Measurements from ENCODE around the gene MRPS9.

Gene MRPS9

GRCh38 chr2:105099153-105099552, 61.3 kb downstream of the MRPS9 start:
- H3K4me2 ChIP-seq: no peak overlapping the region
- peaks cover 68% of the 10 kb centered on the region for H3K36me3 ChIP-seq
- no peaks in the 10 kb centered on the region for H3K9me3 ChIP-seq
- no peaks in the 10 kb centered on the region for H4K20me1 ChIP-seq
- no peaks in the 10 kb centered on the region for H3K4me1 ChIP-seq
- H3K4me3 ChIP-seq: no peak overlapping the region
- TF ChIP-seq Cebpa-rat (IDR thresholded peaks at IDR 0.05): no peak
- no peaks in the 10 kb centered on the region for H3K27me3 ChIP-seq
- H3K9ac ChIP-seq: no peak overlapping the region
- no peak overlapping the region for H3K27ac ChIP-seq

GRCh38 chr2:105100046-105100840, 62.4 kb downstream of the MRPS9 start:
- Histone ChIP-seq H3K4me2 (no peak overlapping the region), H4K20me1 (no peaks in the 10 kb centered on the region)
- no peak for TF ChIP-seq Cebpa-rat (IDR thresholded peaks at IDR 0.05)

GRCh38 chr2:105102001-105102400, 64.1 kb downstream of the MRPS9 start:
- no peaks in the 10 kb centered on the region for H3K27me3 ChIP-seq
- H3K9me3 ChIP-seq: no peaks in the 10 kb centered on the region
- peaks cover 50% of the 10 kb centered on the region for H3K36me3 ChIP-seq
- H4K20me1 ChIP-seq: no peaks in the 10 kb centered on the region
- no peak overlapping the region for H3K4me3 ChIP-seq
- no peak overlapping the region for H3K27ac ChIP-seq
- H3K4me1 ChIP-seq: no peaks in the 10 kb centered on the region
- no peak overlapping the region for H3K4me2 ChIP-seq
- H3K9ac ChIP-seq: no peak overlapping the region
- TF ChIP-seq Cebpa-rat (IDR thresholded peaks at IDR 0.05): no peak

More at GRCh38 chr2:105100046-105100840, 62.4 kb downstream of the MRPS9 start:
- H3K27ac ChIP-seq: no peak overlapping the region
- H3K9me3 ChIP-seq: no peaks in the 10 kb centered on the region
- no peaks in the 10 kb centered on the region for H3K4me1 ChIP-seq
- peaks cover 59% of the 10 kb centered on the region for H3K36me3 ChIP-seq
- no peak overlapping the region for H3K4me3 ChIP-seq
- H3K9ac ChIP-seq: no peak overlapping the region
- no peaks in the 10 kb centered on the region for H3K27me3 ChIP-seq

- no peaks in the 10 kb centered on the region for H3K9me3 ChIP-seq
- TF ChIP-seq Cebpa-rat (IDR thresholded peaks at IDR 0.05): no peak
- H3K27me3 ChIP-seq: no peaks in the 10 kb centered on the region
- no peak overlapping the region for H3K27ac ChIP-seq
- H3K4me2 ChIP-seq: no peak overlapping the region
- no peaks in the 10 kb centered on the region for H4K20me1 ChIP-seq
- peaks cover 40% of the 10 kb centered on the region for H3K36me3 ChIP-seq
- no peaks in the 10 kb centered on the region for H3K4me1 ChIP-seq
- H3K4me3 ChIP-seq: no peak overlapping the region
- no peak overlapping the region for H3K9ac ChIP-seq
Observed at GRCh38 chr2:105102963-105103421, 65.1 kb downstream of the MRPS9 start.

DNA sequence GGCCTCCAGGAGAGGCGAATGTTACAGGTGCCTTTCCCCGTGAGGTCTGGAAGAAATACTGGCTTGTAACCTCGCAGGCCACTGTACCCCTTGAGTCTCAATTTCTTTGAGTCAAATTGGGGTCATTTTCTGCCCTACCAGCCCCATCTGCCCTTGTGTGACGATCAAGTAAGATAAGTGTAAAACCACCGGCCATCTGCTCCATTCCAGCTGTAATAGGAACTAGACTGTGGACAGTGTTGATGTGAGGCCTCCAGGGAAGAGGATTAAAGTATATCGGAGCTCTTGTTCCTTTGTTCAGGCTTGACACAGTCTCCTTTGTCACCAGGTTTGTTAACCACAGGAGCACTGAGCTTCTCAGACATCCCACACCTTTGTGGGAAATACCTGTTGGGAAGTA, 65.6 kb downstream of the MRPS9 start:
- H3K4me1 ChIP-seq: no peaks in the 10 kb centered on the region
- peaks cover 35% of the 10 kb centered on the region for H3K36me3 ChIP-seq
- H3K27ac ChIP-seq: no peak overlapping the region
- no peak overlapping the region for H3K9ac ChIP-seq
- no peak overlapping the region for H3K4me3 ChIP-seq
- H3K4me2 ChIP-seq: no peak overlapping the region
- TF ChIP-seq Cebpa-rat (IDR thresholded peaks at IDR 0.05): no peak
- H3K9me3 ChIP-seq: no peaks in the 10 kb centered on the region
- H4K20me1 ChIP-seq: no peaks in the 10 kb centered on the region
- H3K27me3 ChIP-seq: no peaks in the 10 kb centered on the region

GRCh38 chr2:105104208-105104731, 66.4 kb downstream of the MRPS9 start:
- Histone ChIP-seq H3K4me2 (no peak overlapping the region), H3K4me3 (no peak overlapping the region), H3K27ac (no peak overlapping the region), H3K27me3 (no peaks in the 10 kb centered on the region), H3K36me3 (peaks cover 30% of the 10 kb centered on the region), H3K4me1 (no peaks in the 10 kb centered on the region), H3K9ac (no peak overlapping the region), H4K20me1 (no peaks in the 10 kb centered on the region), H3K9me3 (no peaks in the 10 kb centered on the region)
- TF ChIP-seq Cebpa-rat (IDR thresholded peaks at IDR 0.05): no peak

DNA sequence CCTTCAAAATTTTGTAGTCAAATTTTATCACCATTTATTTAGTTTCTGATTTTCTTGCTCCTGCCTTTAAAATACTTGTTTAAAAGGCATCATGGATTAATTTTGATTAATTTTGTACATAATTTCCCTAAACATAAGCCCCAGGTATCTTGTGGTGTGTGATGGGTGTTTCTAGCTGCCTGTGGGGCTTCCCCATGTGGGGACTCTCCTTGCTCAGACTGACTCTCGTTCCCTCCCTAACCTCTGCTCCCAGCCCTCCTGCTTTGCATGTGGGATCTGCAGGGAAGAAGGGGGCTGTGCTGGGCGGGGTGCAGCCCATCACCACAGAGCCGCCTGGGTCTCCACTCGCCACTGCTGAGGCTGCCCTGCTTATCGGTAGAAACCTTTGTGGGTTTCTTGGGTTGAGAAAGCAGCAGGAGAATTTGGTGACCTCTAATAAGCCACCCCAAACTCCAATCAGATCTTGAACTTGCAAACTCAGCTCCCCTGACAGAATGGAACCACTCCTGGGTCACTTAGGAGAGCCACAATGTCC, 72.5 kb downstream of the MRPS9 start:
- Histone ChIP-seq H3K36me3 (no peaks in the 10 kb centered on the region), H3K9ac (no peak overlapping the region), H3K27ac (no peak overlapping the region), H4K20me1 (no peaks in the 10 kb centered on the region), H3K27me3 (no peaks in the 10 kb centered on the region), H3K4me2 (no peak overlapping the region), H3K4me3 (no peak overlapping the region), H3K4me1 (no peaks in the 10 kb centered on the region), H3K9me3 (no peaks in the 10 kb centered on the region)
- TF ChIP-seq Cebpa-rat (IDR thresholded peaks at IDR 0.05): no peak

- Histone ChIP-seq H3K4me2 (no peak overlapping the region), H3K27me3 (no peaks in the 10 kb centered on the region), H4K20me1 (no peaks in the 10 kb centered on the region), H3K4me3 (no peak overlapping the region), H3K9me3 (no peaks in the 10 kb centered on the region), H3K27ac (no peak overlapping the region), H3K4me1 (no peaks in the 10 kb centered on the region), H3K9ac (no peak overlapping the region), H3K36me3 (no peaks in the 10 kb centered on the region)
- no peak for TF ChIP-seq Cebpa-rat (IDR thresholded peaks at IDR 0.05)
Observed at GRCh38 chr2:105111365-105112150, 73.7 kb downstream of the MRPS9 start.

DNA sequence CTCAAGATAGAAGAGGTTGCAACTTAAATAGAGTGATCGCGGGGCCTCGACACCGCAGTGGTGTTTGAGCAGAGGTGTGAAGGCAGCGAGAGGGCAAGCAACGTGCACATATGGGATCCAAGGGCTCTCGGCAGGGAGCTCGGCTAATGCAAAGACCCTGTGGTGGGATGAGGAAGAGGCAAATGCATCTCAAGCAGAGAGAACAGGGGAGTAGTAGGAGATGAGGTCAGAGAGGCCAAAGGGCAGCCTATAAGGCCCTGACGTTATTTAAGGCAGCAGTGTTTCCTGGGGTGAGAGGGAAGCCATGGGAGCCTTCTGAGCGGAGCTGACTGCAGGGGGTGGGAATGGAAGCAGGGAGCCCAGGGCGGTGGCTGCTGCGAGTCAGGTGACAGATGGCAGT, 74.5 kb downstream of the MRPS9 start:
- Histone ChIP-seq H3K4me2 (no peak overlapping the region), H3K27me3 (no peaks in the 10 kb centered on the region), H4K20me1 (no peaks in the 10 kb centered on the region), H3K36me3 (no peaks in the 10 kb centered on the region), H3K9ac (no peak overlapping the region), H3K27ac (no peak overlapping the region), H3K4me1 (no peaks in the 10 kb centered on the region), H3K9me3 (no peaks in the 10 kb centered on the region), H3K4me3 (no peak overlapping the region)
- no peak for TF ChIP-seq Cebpa-rat (IDR thresholded peaks at IDR 0.05)

Data from BLaER1 (cell line).